ENCODE data around the gene PLPP3.

- TF ChIP-seq, protein P1, sequence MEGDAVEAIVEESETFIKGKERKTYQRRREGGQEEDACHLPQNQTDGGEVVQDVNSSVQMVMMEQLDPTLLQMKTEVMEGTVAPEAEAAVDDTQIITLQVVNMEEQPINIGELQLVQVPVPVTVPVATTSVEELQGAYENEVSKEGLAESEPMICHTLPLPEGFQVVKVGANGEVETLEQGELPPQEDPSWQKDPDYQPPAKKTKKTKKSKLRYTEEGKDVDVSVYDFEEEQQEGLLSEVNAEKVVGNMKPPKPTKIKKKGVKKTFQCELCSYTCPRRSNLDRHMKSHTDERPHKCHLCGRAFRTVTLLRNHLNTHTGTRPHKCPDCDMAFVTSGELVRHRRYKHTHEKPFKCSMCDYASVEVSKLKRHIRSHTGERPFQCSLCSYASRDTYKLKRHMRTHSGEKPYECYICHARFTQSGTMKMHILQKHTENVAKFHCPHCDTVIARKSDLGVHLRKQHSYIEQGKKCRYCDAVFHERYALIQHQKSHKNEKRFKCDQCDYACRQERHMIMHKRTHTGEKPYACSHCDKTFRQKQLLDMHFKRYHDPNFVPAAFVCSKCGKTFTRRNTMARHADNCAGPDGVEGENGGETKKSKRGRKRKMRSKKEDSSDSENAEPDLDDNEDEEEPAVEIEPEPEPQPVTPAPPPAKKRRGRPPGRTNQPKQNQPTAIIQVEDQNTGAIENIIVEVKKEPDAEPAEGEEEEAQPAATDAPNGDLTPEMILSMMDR (IDR thresholded peaks at IDR 0.05), result no peak
- no peak for TF ChIP-seq POLR2AphosphoS5 (IDR thresholded peaks at IDR 0.05)
These were observed 85.1 kb downstream of the PLPP3 start for GRCh38 chr1:56494306-56494705.

All from prostate gland (tissue), 2 donors.